GM12878 (cell line): ENCODE measurements around the gene RASSF4. TPM values are rescaled to one million over a fixed set of nuclear protein-coding genes. Genes with fewer than 3 reads are reported as not detected.

Experiments
- BCLAF1 ChIP-seq: fragments of 450-650 bp; IDR thresholded peaks from 2 replicates; pipeline ENCODE4 v1.6.1; 2017; ENCODE audit warnings: antibody characterized with exemption, mild to moderate bottlenecking, moderate library complexity
- CBX3 ChIP-seq: fragments of 200-600 bp; sonication (generic); IDR thresholded peaks from 2 replicates; pipeline ENCODE4 v1.6.1; 2016; ENCODE audit warnings: low read depth, borderline replicate concordance
- E2F4 ChIP-seq: IDR thresholded peaks from 2 replicates; pipeline ENCODE4 v1.6.1; 2012; ENCODE audit warnings: low read depth, low read length, improper control_type of control experiment
- E2F8 ChIP-seq: fragments of 450-650 bp; IDR thresholded peaks from 2 replicates; pipeline ENCODE4 v1.6.1; 2018; ENCODE audit warnings: mild to moderate bottlenecking, low read depth, moderate library complexity; ENCODE audit not compliant: partially characterized antibody
- FOXM1 ChIP-seq: IDR thresholded peaks from 2 replicates; pipeline ENCODE4 v1.6.1; 2012; ENCODE audit warnings: low read depth, mild to moderate bottlenecking, inconsistent platforms, low read length, moderate library complexity
- HCFC1 ChIP-seq: fragments of 150-350 bp; IDR thresholded peaks from 2 replicates; pipeline ENCODE4 v1.6.1; 2014; ENCODE audit warnings: low read length
- HDAC6 ChIP-seq: fragments of 200-600 bp; sonication (generic); IDR thresholded peaks from one replicate; pipeline ENCODE4 v1.8.0; 2017; ENCODE audit warnings: antibody characterized with exemption; ENCODE audit not compliant: unreplicated experiment
- HSF1 ChIP-seq: fragments of 150-350 bp; IDR thresholded peaks from 2 replicates; pipeline ENCODE4 v1.6.1; 2014; ENCODE audit warnings: mild to moderate bottlenecking, low read depth, low read length
- MAX ChIP-seq: IDR thresholded peaks from 2 replicates; pipeline ENCODE4 v1.6.1; 2012; ENCODE audit warnings: low read depth, low read length, improper control_type of control experiment
- NR2F1 ChIP-seq: fragments of 450-650 bp; conservative IDR thresholded peaks from 2 replicates; pipeline ENCODE4 v1.6.1; 2017; ENCODE audit warnings: mild to moderate bottlenecking
- POLR2AphosphoS5 ChIP-seq: IDR thresholded peaks from 2 replicates; pipeline ENCODE4 v1.6.1; 2011; ENCODE audit warnings: mild to moderate bottlenecking, low read length, inconsistent platforms
- SIN3A ChIP-seq: IDR thresholded peaks from 2 replicates; pipeline ENCODE4 v1.6.1; 2012; ENCODE audit warnings: low read depth, low read length, improper control_type of control experiment
- SP1 ChIP-seq: IDR thresholded peaks from one replicate; pipeline ENCODE4 v1.6.1; 2011; ENCODE audit warnings: low read depth, low read length
- SREBF1 ChIP-seq: IDR thresholded peaks from 2 replicates; pipeline ENCODE4 v1.6.1; 2012; ENCODE audit warnings: mild to moderate bottlenecking, low read length
- SUPT20H ChIP-seq: IDR thresholded peaks from 2 replicates; pipeline ENCODE4 v1.6.1; 2011; ENCODE audit warnings: low read depth, mild to moderate bottlenecking, low read length, moderate library complexity, borderline replicate concordance; ENCODE audit not compliant: control insufficient read depth
- WRNIP1 ChIP-seq: IDR thresholded peaks from 2 replicates; pipeline ENCODE4 v1.6.1; 2011; ENCODE audit warnings: low read depth, low read length, improper control_type of control experiment, borderline replicate concordance
- ZBED1 ChIP-seq: IDR thresholded peaks from 2 replicates; pipeline ENCODE4 v1.6.1; 2016; ENCODE audit warnings: borderline replicate concordance
- ZBTB33 ChIP-seq: fragments of 450-650 bp; IDR thresholded peaks from 2 replicates; pipeline ENCODE4 v1.6.1; 2017; ENCODE audit warnings: mild to moderate bottlenecking
- ZNF24 ChIP-seq: fragments of 450-650 bp; IDR thresholded peaks from 2 replicates; pipeline ENCODE4 v1.6.1; 2017; ENCODE audit warnings: antibody characterized with exemption, mild to moderate bottlenecking
- polyA plus RNA-seq, 11 experiments: library from polyadenylated mRNA; depleted of rRNA in 4 of 11; unstranded in 6 of 11; stranded (reverse) in 5 of 11; fragments of >200 nt; fragmentation: Nextera tagmentation in 4 of 11; fragmentation: Illumina TruSeq in 1 of 11; extraction: Ambion mirVana in 4 of 11; extraction: Trizol in 1 of 11; gene quantifications; 1 replicate in 1 of 11; 2 replicates in 10 of 11; pipeline versions ENCODE4 v1.2.1 to v1.2.3, GENCODE V29; 2011 to 2016; ENCODE audit warnings: inconsistent platforms in 2 of 11, missing spikeins in 2 of 11, low read depth in 1 of 11
- total RNA-seq, 4 experiments: library from RNA; depleted of rRNA in 3 of 4; stranded (reverse); fragments of >200 nt in 3 of 4; fragmentation: Illumina TruSeq in 1 of 4; extraction: Trizol in 1 of 4; gene quantifications; 2 replicates each; pipeline versions ENCODE4 v1.2.1 to v1.2.3, GENCODE V29; 2013 to 2021

RASSF4 gene
- total and polyA plus RNA-seq, 10 of the 15 experiments (the other 5 are each of a cell fraction or from before 2014, with no cell fraction given), result 3.7 to 71.1 (median 16.8) TPM

GRCh38 chr10:44974628-44975430 is 15.2 kb downstream of the RASSF4 start (continued):
- TF ChIP-seq ZBTB33, result no peak
- no peak for TF ChIP-seq HCFC1
- TF ChIP-seq FOXM1, result peak; percentile 60; the same call in 1 of the 2 replicates
- peak; percentile 44 for TF ChIP-seq NR2F1
- TF ChIP-seq E2F8, result no peak
- TF ChIP-seq E2F4, result peak; percentile 44; the same call in 1 of the 2 replicates
- TF ChIP-seq SREBF1, result no peak
- no peak for TF ChIP-seq CBX3
- TF ChIP-seq ZBED1, result no peak
- TF ChIP-seq MAX, result 0 out of 2 replicates have a peak, but pooled peaks have one; percentile 28
- no peak for TF ChIP-seq SP1
- no peak for TF ChIP-seq POLR2AphosphoS5
- TF ChIP-seq ZNF24, result no peak
- no peak for TF ChIP-seq SIN3A
- no peak for TF ChIP-seq WRNIP1
- TF ChIP-seq SUPT20H, result no peak
- no peak for TF ChIP-seq BCLAF1
- TF ChIP-seq HDAC6, result no peak
- no peak for TF ChIP-seq HSF1
